ENCODE results near the gene CACNG4.

The CACNG4 gene

GRCh38 chr17:66944351-66945146, 20.0 kb upstream of the CACNG4 start:
- DNase-seq = no peak

DNA sequence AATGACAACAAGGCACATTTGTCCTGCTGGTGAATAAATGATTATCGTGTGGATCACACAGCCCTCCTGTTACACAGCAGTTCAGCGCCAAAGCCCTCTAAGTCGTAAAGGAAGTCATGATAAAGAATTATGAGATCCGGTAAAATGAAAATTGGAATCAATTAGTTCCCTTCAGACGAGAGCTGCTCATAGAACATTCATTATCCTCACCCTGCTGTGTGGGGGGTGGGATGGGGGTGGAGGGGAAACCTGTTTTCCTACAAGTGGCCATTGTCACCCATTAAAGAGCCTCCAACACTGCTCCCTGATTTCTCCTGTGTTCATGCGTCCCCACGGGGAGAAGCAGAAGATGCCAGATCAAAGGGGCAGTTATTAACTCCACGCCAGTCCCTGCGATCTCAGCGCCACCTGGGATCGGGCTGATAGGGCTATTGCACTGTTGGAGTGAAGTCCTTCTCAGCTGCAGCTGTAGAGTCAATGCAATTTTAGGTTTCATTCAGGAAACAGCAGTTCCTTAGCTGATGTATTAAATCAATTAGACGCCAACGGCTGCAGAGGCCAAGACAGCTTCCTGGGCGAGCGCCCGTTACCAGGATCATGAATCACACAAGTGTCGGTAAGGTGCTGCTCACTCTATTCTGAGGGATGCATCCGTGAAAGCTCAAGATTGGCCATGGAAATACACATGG, 19.2 kb upstream of the CACNG4 start:
- no peak for DNase-seq

- no peak for DNase-seq
Observed at GRCh38 chr17:66946251-66946650, 18.3 kb upstream of the CACNG4 start.

GRCh38 chr17:66947311-66947710, 17.2 kb upstream of the CACNG4 start:
- DNase-seq = no peak

GRCh38 chr17:66948061-66948750, 16.3 kb upstream of the CACNG4 start:
- no peak for DNase-seq

GRCh38 chr17:66949501-66949900, 15.0 kb upstream of the CACNG4 start:
- DNase-seq = no peak

GRCh38 chr17:66950325-66950724, 14.2 kb upstream of the CACNG4 start:
- no peak for DNase-seq

- no peak for DNase-seq
Observed at GRCh38 chr17:66950886-66951604, 13.5 kb upstream of the CACNG4 start.

- DNase-seq = no peak
Observed at GRCh38 chr17:66951605-66951953, 12.9 kb upstream of the CACNG4 start.

DNA sequence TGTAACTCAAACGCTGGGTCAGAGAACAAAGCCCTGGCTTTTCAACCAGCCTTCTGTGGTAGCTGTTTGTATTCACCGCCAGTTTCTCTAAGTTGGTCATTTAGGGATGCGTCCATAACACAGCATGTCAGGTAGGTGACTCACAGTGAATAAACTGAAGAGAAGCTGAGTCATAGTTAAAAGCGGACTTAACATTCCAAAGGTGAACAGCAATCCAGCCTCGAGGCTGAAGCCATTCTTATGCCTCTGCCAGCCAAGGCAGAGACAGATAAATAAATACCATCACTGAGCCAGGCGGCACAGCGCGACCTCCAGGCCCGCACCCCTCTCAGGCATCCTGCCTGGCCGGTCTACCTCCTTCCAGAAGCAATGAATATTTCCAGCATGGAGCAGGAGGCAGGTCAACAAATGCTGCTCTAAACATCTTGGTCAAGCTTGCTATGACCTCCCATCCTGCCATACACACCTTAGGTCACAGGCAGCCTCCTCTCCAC, 12.4 kb upstream of the CACNG4 start:
- DNase-seq = no peak

- no peak for DNase-seq
Observed at GRCh38 chr17:66952681-66953629, 11.6 kb upstream of the CACNG4 start.

- no peak for DNase-seq
Observed at GRCh38 chr17:66953630-66954020, 10.9 kb upstream of the CACNG4 start.

- DNase-seq = no peak
Observed at GRCh38 chr17:66954632-66955031, 9.9 kb upstream of the CACNG4 start.

- no peak for DNase-seq
Observed at GRCh38 chr17:66955821-66956220, 8.7 kb upstream of the CACNG4 start.

DNA sequence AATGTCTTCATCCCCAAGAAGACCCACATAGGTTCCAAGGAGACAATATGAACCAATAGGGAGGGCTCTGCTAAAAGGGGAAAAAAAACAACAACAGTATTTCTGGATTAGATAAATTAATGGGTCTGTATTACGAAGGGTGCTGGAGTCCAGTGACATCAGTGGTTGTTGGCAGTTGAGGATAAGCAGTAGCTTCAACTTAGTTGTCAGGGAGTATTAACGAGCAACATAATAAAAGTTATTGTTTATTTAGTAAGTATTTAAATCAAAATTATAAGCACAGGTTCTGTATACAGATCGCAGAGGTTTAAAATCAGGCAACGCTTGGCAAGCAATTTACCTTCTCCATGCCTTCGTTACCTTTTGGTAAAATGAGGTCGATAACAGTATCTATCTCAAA, 7.6 kb upstream of the CACNG4 start:
- no peak for DNase-seq

GRCh38 chr17:66957343-66957742, 7.2 kb upstream of the CACNG4 start:
- DNase-seq = no peak

GRCh38 chr17:66957951-66958579, 6.4 kb upstream of the CACNG4 start:
- no peak for DNase-seq

- DNase-seq = no peak
Observed at GRCh38 chr17:66959641-66960375, 4.7 kb upstream of the CACNG4 start.

GRCh38 chr17:66960613-66961012, 3.9 kb upstream of the CACNG4 start:
- DNase-seq = no peak

GRCh38 chr17:66963521-66963908, 992 bp upstream of the CACNG4 start:
- no peak for DNase-seq
